Prostate gland (tissue), 2 donors: ENCODE data around the gene RIN2. TPM values are rescaled to one million over a fixed set of nuclear protein-coding genes. Genes with fewer than 3 reads are reported as not detected.

Experiments used
- DNase-seq: peaks from one replicate; pipeline ENCODE4 v3.0.0-alpha.2; 2019; ENCODE audit warnings: low spot score
- H3K27ac ChIP-seq, 2 donors: fragments of 200-600 bp; sonication (generic); 2 replicates each; pipeline ENCODE4 v1.5.1; 2017 to 2019
- H3K27me3 ChIP-seq: fragments of 200-600 bp; sonication (generic); replicated peaks from 2 replicates; pipeline ENCODE4 v1.5.1; 2019; ENCODE audit not compliant: insufficient read depth
- H3K36me3 ChIP-seq, 2 donors: fragments of 200-600 bp; sonication (generic); 1 replicate in 1 of 2; 2 replicates in 1 of 2; pipeline versions ENCODE4 v1.5.1 to v1.8.1; 2017 to 2019
- H3K4me1 ChIP-seq: fragments of 200-600 bp; sonication (generic); replicated peaks from 2 replicates; pipeline ENCODE4 v1.5.1; 2019
- H3K4me3 ChIP-seq, 2 donors: fragments of 200-600 bp; sonication (generic); 2 replicates each; pipeline ENCODE4 v1.5.1; 2017 to 2019
- H3K9me3 ChIP-seq: fragments of 200-600 bp; sonication (generic); 2 replicates; pipeline ENCODE4 v1.5.1; 2017
- CTCF ChIP-seq, 4 experiments: fragments of 200-600 bp in 2 of 4; fragments of 450-650 bp in 2 of 4; sonication (generic) in 2 of 4; IDR thresholded peaks; 1 replicate in 3 of 4; 2 replicates in 1 of 4; pipeline ENCODE4 v1.5.1; 2016 to 2019; ENCODE audit warnings: antibody characterized with exemption in 4 of 4, mild to moderate bottlenecking in 2 of 4, moderate library complexity in 2 of 4
- POLR2A ChIP-seq: fragments of 450-650 bp; IDR thresholded peaks from one replicate; pipeline ENCODE4 v1.6.1; 2016; ENCODE audit warnings: antibody characterized with exemption, mild to moderate bottlenecking
- POLR2AphosphoS5 ChIP-seq: sonication (generic); formaldehyde crosslinking; IDR thresholded peaks from one replicate; pipeline ENCODE4 v1.6.1; 2017; ENCODE audit warnings: antibody characterized with exemption
- WGBS: methylation state at CpG from one replicate; pipeline ENCODE4 v1.1.5; 2018; 5-methylcytosine and 5-hydroxymethylcytosine counted together
- intact Hi-C: fragments of 100-400 bp; cut with DNase I; formaldehyde crosslinking; loops from one replicate; pipeline ENCODE4 v1.14.2; 2022
- total RNA-seq, 2 donors: library from RNA; depleted of rRNA; stranded (reverse); fragments of >200 nt; gene quantifications; one replicate each; pipeline ENCODE4 v1.1.0, GENCODE V29; 2016

Gene RIN2, protein sequence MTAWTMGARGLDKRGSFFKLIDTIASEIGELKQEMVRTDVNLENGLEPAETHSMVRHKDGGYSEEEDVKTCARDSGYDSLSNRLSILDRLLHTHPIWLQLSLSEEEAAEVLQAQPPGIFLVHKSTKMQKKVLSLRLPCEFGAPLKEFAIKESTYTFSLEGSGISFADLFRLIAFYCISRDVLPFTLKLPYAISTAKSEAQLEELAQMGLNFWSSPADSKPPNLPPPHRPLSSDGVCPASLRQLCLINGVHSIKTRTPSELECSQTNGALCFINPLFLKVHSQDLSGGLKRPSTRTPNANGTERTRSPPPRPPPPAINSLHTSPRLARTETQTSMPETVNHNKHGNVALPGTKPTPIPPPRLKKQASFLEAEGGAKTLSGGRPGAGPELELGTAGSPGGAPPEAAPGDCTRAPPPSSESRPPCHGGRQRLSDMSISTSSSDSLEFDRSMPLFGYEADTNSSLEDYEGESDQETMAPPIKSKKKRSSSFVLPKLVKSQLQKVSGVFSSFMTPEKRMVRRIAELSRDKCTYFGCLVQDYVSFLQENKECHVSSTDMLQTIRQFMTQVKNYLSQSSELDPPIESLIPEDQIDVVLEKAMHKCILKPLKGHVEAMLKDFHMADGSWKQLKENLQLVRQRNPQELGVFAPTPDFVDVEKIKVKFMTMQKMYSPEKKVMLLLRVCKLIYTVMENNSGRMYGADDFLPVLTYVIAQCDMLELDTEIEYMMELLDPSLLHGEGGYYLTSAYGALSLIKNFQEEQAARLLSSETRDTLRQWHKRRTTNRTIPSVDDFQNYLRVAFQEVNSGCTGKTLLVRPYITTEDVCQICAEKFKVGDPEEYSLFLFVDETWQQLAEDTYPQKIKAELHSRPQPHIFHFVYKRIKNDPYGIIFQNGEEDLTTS
- 10 to 100 TPM; 50.4 to 77.9 TPM for total RNA-seq

GRCh38 chr20:19758133-19758500, at the start of gene RIN2:
Gene RIN2, plus strand, starts transcription at chr20:19758258. Its CDS starts 131,344 bp downstream, at chr20:19889602.
- Histone ChIP-seq H3K4me3 (peak within 1 kb of the TSS; percentile 73 to 75), H3K36me3 (no peaks in the 10 kb centered on the region), H3K4me1 (peaks cover 5% of the 10 kb centered on the region), H3K27me3 (no peaks in the 10 kb centered on the region), H3K9me3 (no peaks in the 10 kb centered on the region), H3K27ac (peak within 1 kb of the TSS; percentile 93 to 96)
- WGBS: 0% methylated on average over 25 of the region's 25 CpGs
- no peak for DNase-seq
- no peak for TF ChIP-seq POLR2AphosphoS5
- no peak for TF ChIP-seq CTCF (IDR thresholded peaks at IDR 0.05)
- TF ChIP-seq POLR2A: peak; percentile 73
- intact Hi-C loops: loop anchor here (2.0 kb wide), 1 partner anchor 65 kb away; no protein-coding TSS in a partner anchor

DNA sequence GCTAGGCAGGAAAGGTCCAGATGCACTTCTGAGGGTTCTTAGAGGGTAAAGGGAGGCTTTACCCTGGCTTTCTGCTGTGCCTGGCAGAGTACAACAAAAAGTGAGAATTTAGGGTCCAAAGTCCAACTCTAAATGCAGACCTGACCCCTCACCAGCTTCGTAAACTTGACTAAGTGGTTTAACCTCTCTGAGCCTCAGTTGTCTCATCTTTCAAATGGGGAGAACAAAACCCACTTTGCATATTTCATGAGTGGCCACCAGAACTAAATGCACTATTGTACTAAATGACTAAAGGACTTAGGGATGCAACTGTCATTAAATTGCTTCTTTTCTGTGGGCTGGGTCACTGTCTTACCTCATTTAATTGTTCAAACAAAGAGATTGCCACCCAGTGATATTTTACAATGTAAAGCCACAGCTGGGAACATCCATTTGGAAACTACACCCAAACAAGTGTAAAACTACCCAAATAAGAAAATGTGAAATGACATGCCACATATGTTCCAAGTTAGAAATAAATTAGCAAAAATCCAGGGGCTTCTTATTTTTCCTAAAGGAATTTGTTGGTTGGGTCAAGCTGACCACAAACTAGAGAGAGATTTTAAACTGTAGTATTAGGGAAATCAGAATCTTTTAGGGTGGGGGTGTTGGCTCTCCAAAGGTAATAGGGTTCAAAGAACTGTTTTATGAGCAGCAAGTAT, 48.3 kb upstream of the RIN2 start:
- no peak for DNase-seq
- Histone ChIP-seq H3K27me3 (no peaks in the 10 kb centered on the region), H3K27ac (no peak overlapping the region), H3K36me3 (no peaks in the 10 kb centered on the region), H3K4me3 (no peak overlapping the region), H3K4me1 (peaks cover 4% of the 10 kb centered on the region), H3K9me3 (no peaks in the 10 kb centered on the region)
- TF ChIP-seq CTCF (IDR thresholded peaks at IDR 0.05) (no peak), POLR2A (no peak), POLR2AphosphoS5 (no peak)
- intact Hi-C loops: loop anchor here (5.0 kb wide), 2 partner anchors 53 to 293 kb away; no protein-coding TSS in a partner anchor
- 83% methylated on average over 1 of the region's 1 CpG for WGBS

- no peaks in the 10 kb centered on the region for H3K9me3 ChIP-seq
- H3K36me3 ChIP-seq: no peaks in the 10 kb centered on the region
- intact Hi-C loops: loop anchor here (5.0 kb wide), 2 partner anchors 52 to 292 kb away; no protein-coding TSS in a partner anchor
- no peak overlapping the region for H3K4me3 ChIP-seq
- 30% methylated on average over 5 of the region's 5 CpGs for WGBS
- TF ChIP-seq POLR2AphosphoS5 (peak; percentile 11), CTCF (IDR thresholded peaks at IDR 0.05) (no peak), POLR2A (no peak)
- peaks cover 4% of the 10 kb centered on the region for H3K4me1 ChIP-seq
- DNase-seq: no peak
- no peaks in the 10 kb centered on the region for H3K27me3 ChIP-seq
- no peak overlapping the region for H3K27ac ChIP-seq
Observed at GRCh38 chr20:19710336-19711120, 47.5 kb upstream of the RIN2 start.

DNA sequence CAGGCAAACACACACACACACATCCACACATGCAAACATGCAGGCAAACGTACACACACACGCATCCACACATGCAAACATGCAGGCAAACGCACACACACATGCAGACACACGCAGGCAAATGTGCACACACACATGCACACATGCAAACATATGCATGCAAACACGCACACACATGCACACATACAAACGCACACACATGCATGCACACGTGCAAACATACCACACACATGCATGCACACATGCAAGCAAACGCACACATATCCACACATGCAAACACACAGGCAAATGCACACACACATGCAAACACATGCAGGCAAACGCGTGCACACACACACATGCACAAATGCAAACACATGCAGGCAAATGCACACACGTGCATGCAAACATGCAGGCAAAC, 46.9 kb upstream of the RIN2 start:
- DNase-seq: no peak
- no peaks in the 10 kb centered on the region for H3K9me3 ChIP-seq
- H3K4me1 ChIP-seq: peaks cover 4% of the 10 kb centered on the region
- intact Hi-C loops: loop anchor here (5.0 kb wide), 2 partner anchors 51 to 291 kb away; no protein-coding TSS in a partner anchor
- no peak overlapping the region for H3K27ac ChIP-seq
- no peak overlapping the region for H3K4me3 ChIP-seq
- TF ChIP-seq POLR2A (no peak), CTCF (IDR thresholded peaks at IDR 0.05) (no peak), POLR2AphosphoS5 (no peak)
- 90% methylated on average over 11 of the region's 11 CpGs for WGBS
- no peaks in the 10 kb centered on the region for H3K36me3 ChIP-seq
- H3K27me3 ChIP-seq: no peaks in the 10 kb centered on the region
